HCEC 1CT (cell line): Measurements from ENCODE around the gene TCF7.
A peak's percentile ranks its signal among the peaks of the same experiment; 100 is the strongest.

ENCODE experiments used
- DNase-seq: peaks from one replicate; pipeline ENCODE4 v3.0.0-alpha.2; 2017

Gene TCF7

GRCh38 chr5:134184155-134185135 lies 70.0 kb downstream of the TCF7 start:
- peak; percentile 46 for DNase-seq

DNA sequence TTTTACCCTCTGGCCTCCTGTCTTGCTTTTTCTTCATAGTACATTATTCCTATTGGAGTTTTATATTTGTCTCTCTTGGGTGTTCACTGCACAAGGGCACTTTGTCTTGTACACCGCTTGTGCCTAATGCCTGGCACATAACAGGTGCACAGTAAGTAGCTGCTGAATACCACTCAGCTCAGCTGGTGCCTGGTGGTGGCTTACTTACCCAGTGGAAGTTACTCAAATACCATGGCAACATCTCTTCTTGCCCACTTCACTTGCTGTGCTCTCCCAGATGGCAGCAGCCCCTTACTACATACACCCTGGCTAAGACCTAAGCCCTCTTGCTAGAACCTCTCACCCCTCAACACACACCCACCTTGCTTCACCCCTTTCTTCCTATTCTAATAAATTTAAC lies 73.6 kb downstream of the TCF7 start:
- DNase-seq = no peak

- no peak for DNase-seq
Observed at GRCh38 chr5:134189031-134189430, 74.5 kb downstream of the TCF7 start.

DNA sequence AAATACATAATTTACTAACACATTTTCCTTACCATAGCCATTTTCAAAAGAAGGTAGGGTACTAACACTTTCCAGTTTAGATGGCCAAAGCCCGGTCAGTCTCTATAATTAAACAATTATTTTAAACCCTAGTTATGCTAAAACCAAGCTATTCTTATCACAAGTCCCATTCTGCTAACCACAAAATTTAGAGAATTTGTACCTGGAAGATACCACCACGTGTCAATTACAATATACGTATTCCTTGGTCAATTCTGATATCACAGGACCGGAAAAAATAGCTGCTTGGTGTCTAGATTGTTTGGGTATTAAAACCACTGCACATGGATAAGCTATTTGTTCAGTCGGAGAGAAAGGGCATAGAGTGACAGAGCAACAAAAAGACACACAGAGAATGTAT lies 81.2 kb downstream of the TCF7 start:
- DNase-seq = no peak
